ENCODE results near the gene METTL25.

METTL25 gene

DNA sequence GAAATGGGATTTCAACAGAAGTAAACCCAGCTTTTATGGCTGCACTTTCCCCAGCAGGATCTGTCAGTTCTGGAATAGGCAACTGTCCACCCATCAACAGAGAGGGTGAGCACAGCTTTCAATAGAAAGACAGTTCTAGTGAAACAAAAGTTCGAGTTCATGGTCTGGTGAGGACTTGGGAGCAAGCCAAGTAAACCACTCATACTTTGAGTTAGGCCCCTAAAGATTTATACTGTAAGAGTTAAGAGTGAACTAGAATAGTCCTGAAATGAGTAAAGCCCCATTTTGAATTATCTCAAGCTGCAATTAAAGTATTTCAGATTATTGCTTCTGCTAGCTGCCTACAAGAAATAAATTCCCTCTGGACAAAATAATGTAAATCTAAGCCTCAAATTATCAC is 82.6 kb downstream of the METTL25 start:
- no peaks in the 10 kb centered on the region for H3K27me3 ChIP-seq (ENCODE audit: low read depth, low read length)
- H3K4me3 ChIP-seq (ENCODE audit: low read length) = no peak overlapping the region
- no peak overlapping the region for H3K4me2 ChIP-seq (ENCODE audit: low read length)
- no peaks in the 10 kb centered on the region for H4K20me1 ChIP-seq (ENCODE audit: insufficient read depth, low read length)
- H2AFZ ChIP-seq (ENCODE audit: low read depth, low read length) = no peak overlapping the region
- H3K79me2 ChIP-seq (ENCODE audit: low read length) = no peaks in the 10 kb centered on the region
- H3K9ac ChIP-seq (ENCODE audit: low read length) = no peak overlapping the region
- peaks cover 12% of the 10 kb centered on the region for H3K4me1 ChIP-seq (ENCODE audit: low read length)
- TF ChIP-seq, protein P1, sequence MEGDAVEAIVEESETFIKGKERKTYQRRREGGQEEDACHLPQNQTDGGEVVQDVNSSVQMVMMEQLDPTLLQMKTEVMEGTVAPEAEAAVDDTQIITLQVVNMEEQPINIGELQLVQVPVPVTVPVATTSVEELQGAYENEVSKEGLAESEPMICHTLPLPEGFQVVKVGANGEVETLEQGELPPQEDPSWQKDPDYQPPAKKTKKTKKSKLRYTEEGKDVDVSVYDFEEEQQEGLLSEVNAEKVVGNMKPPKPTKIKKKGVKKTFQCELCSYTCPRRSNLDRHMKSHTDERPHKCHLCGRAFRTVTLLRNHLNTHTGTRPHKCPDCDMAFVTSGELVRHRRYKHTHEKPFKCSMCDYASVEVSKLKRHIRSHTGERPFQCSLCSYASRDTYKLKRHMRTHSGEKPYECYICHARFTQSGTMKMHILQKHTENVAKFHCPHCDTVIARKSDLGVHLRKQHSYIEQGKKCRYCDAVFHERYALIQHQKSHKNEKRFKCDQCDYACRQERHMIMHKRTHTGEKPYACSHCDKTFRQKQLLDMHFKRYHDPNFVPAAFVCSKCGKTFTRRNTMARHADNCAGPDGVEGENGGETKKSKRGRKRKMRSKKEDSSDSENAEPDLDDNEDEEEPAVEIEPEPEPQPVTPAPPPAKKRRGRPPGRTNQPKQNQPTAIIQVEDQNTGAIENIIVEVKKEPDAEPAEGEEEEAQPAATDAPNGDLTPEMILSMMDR (IDR thresholded peaks at IDR 0.05; ENCODE audit: low read depth, low read length) = no peak
- TF ChIP-seq EZH2phosphoT487 (IDR thresholded peaks at IDR 0.05; ENCODE audit: low read depth) = no peak
- H3K36me3 ChIP-seq (replicated peaks; ENCODE audit: low read depth, low read length) = peaks cover 4% of the 10 kb centered on the region
- no peaks in the 10 kb centered on the region for H3K9me3 ChIP-seq (ENCODE audit: insufficient read depth, low read length)
- H3K27ac ChIP-seq (ENCODE audit: low read length) = no peak overlapping the region

DNA sequence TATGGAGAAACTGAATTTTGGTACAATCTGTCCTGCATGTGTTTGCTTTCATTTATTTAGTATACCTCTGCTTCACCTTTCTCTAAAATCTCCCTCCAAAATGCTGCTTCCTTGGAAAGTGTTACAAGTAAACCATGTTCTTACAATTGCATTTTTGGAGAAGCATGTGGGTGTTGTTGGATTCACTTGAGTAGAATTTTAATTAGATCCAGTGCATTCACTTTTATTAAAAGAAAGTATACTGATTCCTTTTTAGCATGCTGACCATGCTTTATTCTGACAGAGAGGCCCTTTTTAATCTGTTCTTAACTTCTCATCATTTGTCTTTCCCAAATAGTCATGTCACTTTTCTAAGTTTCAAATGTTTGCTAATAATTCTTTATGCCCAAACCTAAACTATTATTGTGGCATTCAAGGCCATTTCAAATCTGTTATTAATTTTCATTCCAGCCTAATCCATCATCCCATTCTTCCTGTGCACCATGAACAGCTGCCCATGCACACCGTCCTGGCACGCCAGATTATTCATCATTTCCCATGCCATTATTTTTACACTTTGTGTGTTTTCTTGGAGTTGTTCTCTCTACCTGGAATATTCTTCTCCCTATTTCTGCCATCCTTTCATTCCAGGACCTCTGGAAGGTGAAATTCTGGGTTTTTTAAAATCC is 90.7 kb downstream of the METTL25 start:
- H3K9ac ChIP-seq (ENCODE audit: low read length) = no peak overlapping the region
- no peak overlapping the region for H3K27ac ChIP-seq (ENCODE audit: low read length)
- no peaks in the 10 kb centered on the region for H3K27me3 ChIP-seq (ENCODE audit: low read depth, low read length)
- H3K36me3 ChIP-seq (replicated peaks; ENCODE audit: low read depth, low read length) = no peaks in the 10 kb centered on the region
- H3K79me2 ChIP-seq (ENCODE audit: low read length) = no peaks in the 10 kb centered on the region
- H3K4me1 ChIP-seq (ENCODE audit: low read length) = no peaks in the 10 kb centered on the region
- no peaks in the 10 kb centered on the region for H4K20me1 ChIP-seq (ENCODE audit: insufficient read depth, low read length)
- H3K9me3 ChIP-seq (ENCODE audit: insufficient read depth, low read length) = no peaks in the 10 kb centered on the region
- H2AFZ ChIP-seq (ENCODE audit: low read depth, low read length) = no peak overlapping the region
- TF ChIP-seq, protein P1 (IDR thresholded peaks at IDR 0.05; ENCODE audit: low read depth, low read length) = no peak
- no peak for TF ChIP-seq EZH2phosphoT487 (IDR thresholded peaks at IDR 0.05; ENCODE audit: low read depth)
- H3K4me3 ChIP-seq (ENCODE audit: low read length) = no peak overlapping the region
- H3K4me2 ChIP-seq (ENCODE audit: low read length) = no peak overlapping the region

DNA sequence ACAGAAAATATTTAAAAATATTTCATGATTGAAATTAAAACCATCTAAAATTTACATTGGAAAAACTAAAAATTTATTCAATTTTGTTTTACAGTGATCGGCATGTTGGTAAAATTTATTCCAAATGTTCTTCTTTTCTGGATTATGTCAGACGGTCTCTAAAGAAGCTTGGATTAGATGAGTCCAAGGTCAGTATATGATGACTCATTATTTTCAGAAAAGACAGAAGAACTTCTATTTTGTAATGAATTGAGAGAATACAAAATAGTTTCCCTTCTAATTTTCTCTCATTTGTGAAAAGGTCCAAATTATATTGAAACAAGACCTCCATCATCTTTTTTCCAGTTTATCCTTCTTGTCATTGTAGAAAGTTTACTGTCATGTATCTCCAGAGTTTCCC is 98.3 kb downstream of the METTL25 start:
- no peaks in the 10 kb centered on the region for H3K4me1 ChIP-seq (ENCODE audit: low read length)
- no peaks in the 10 kb centered on the region for H3K9me3 ChIP-seq (ENCODE audit: insufficient read depth, low read length)
- no peaks in the 10 kb centered on the region for H3K36me3 ChIP-seq (replicated peaks; ENCODE audit: low read depth, low read length)
- H3K27ac ChIP-seq (ENCODE audit: low read length) = no peak overlapping the region
- H3K4me3 ChIP-seq (ENCODE audit: low read length) = no peak overlapping the region
- H3K9ac ChIP-seq (ENCODE audit: low read length) = no peak overlapping the region
- no peaks in the 10 kb centered on the region for H3K79me2 ChIP-seq (ENCODE audit: low read length)
- H4K20me1 ChIP-seq (ENCODE audit: insufficient read depth, low read length) = no peaks in the 10 kb centered on the region
- no peak overlapping the region for H2AFZ ChIP-seq (ENCODE audit: low read depth, low read length)
- no peaks in the 10 kb centered on the region for H3K27me3 ChIP-seq (ENCODE audit: low read depth, low read length)
- TF ChIP-seq, protein P1 (IDR thresholded peaks at IDR 0.05; ENCODE audit: low read depth, low read length) = no peak
- TF ChIP-seq EZH2phosphoT487 (IDR thresholded peaks at IDR 0.05; ENCODE audit: low read depth) = no peak
- no peak overlapping the region for H3K4me2 ChIP-seq (ENCODE audit: low read length)

DNA sequence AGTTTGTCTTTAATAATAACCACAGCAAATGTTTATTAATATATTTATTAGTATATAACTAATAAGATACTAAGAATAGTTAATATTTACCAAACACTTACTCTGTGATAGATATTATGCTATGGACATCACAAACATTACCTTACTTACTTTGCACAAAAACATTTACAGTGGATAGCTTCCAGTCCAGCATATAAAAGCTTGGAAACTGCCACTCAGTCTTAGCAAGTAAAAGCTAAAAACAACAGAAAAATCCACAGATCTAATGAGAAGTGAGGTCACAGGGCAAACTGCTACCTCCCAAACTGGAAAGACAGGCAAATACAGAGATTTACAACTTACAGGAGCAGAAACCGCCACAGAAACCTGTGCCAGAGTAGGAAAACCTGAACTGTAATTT is 99.8 kb downstream of the METTL25 start:
- Histone ChIP-seq H3K36me3 (replicated peaks; ENCODE audit: low read depth, low read length) (no peaks in the 10 kb centered on the region), H3K4me2 (ENCODE audit: low read length) (no peak overlapping the region), H3K9me3 (ENCODE audit: insufficient read depth, low read length) (no peaks in the 10 kb centered on the region), H3K27ac (ENCODE audit: low read length) (no peak overlapping the region), H3K79me2 (ENCODE audit: low read length) (no peaks in the 10 kb centered on the region), H2AFZ (ENCODE audit: low read depth, low read length) (no peak overlapping the region), H3K27me3 (ENCODE audit: low read depth, low read length) (no peaks in the 10 kb centered on the region), H3K4me1 (ENCODE audit: low read length) (no peaks in the 10 kb centered on the region), H4K20me1 (ENCODE audit: insufficient read depth, low read length) (no peaks in the 10 kb centered on the region), H3K9ac (ENCODE audit: low read length) (no peak overlapping the region), H3K4me3 (ENCODE audit: low read length) (no peak overlapping the region)
- TF ChIP-seq EZH2phosphoT487 (IDR thresholded peaks at IDR 0.05; ENCODE audit: low read depth) = no peak

Measured in OCI-LY3 (cell line).